ENCODE results near the gene KLK3.

KLK3 gene

DNA sequence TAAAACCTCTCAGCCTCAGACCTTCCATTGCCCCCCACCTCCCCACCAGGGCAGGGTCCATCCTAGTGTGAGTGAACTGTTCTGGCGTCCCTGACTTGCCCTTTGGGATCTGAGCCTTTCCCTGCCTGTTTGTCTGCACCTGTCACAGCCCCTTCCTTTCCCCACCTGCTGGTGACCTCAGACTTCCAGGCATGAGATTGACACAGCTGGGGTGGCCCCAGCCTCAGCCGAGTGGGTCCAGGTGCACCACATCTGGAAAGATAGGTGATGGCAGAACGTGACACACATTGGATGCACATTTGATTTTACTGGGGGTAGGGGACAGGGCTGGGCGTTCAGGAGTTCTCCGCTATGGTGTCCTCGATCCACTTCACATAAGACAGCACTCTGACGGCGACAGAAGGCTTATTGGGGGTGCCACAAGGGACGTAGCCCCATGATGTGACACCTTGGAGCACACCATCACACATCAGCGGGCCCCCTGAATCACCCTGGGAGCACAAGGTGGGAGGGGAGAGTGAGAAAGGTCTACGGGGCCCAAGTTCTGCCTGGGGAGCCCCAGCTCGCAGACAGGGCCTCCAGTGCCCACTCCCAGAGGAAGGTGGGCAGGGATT is 35.7 kb upstream of the KLK3 start:
- H3K27me3 ChIP-seq (ENCODE audit: low read length) = no peaks in the 10 kb centered on the region
- no peaks in the 10 kb centered on the region for H3K36me3 ChIP-seq (ENCODE audit: low read length)
- H3K9me2 ChIP-seq (replicated peaks; ENCODE audit: insufficient read depth, low read length) = no peaks in the 10 kb centered on the region
- no peaks in the 10 kb centered on the region for H3K9me3 ChIP-seq (ENCODE audit: insufficient read depth, low read length)
- no peaks in the 10 kb centered on the region for H3F3A ChIP-seq (ENCODE audit: insufficient read depth)
- no peaks in the 10 kb centered on the region for H4K20me1 ChIP-seq (ENCODE audit: low read depth, low read length)
- H3K4me3 ChIP-seq (ENCODE audit: insufficient read depth, low read length, poor library complexity, severe bottlenecking) = no peak overlapping the region
- H3K79me2 ChIP-seq (ENCODE audit: insufficient read depth, low read length) = no peaks in the 10 kb centered on the region
- no peak overlapping the region for H3K4me2 ChIP-seq (ENCODE audit: low read depth, low read length, poor library complexity, severe bottlenecking)
- no peak overlapping the region for H2AFZ ChIP-seq (ENCODE audit: low read depth, low read length, severe bottlenecking)
- TF ChIP-seq, protein P1, sequence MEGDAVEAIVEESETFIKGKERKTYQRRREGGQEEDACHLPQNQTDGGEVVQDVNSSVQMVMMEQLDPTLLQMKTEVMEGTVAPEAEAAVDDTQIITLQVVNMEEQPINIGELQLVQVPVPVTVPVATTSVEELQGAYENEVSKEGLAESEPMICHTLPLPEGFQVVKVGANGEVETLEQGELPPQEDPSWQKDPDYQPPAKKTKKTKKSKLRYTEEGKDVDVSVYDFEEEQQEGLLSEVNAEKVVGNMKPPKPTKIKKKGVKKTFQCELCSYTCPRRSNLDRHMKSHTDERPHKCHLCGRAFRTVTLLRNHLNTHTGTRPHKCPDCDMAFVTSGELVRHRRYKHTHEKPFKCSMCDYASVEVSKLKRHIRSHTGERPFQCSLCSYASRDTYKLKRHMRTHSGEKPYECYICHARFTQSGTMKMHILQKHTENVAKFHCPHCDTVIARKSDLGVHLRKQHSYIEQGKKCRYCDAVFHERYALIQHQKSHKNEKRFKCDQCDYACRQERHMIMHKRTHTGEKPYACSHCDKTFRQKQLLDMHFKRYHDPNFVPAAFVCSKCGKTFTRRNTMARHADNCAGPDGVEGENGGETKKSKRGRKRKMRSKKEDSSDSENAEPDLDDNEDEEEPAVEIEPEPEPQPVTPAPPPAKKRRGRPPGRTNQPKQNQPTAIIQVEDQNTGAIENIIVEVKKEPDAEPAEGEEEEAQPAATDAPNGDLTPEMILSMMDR (IDR thresholded peaks at IDR 0.05; ENCODE audit: insufficient read depth, low read length, poor library complexity, severe bottlenecking) = no peak
- no peak for TF ChIP-seq EZH2phosphoT487 (conservative IDR thresholded peaks at IDR 0.05; ENCODE audit: low read length)
- no peak overlapping the region for H3K27ac ChIP-seq (ENCODE audit: low read depth, low read length)
- H3K9ac ChIP-seq (ENCODE audit: low read length) = no peak overlapping the region

DNA sequence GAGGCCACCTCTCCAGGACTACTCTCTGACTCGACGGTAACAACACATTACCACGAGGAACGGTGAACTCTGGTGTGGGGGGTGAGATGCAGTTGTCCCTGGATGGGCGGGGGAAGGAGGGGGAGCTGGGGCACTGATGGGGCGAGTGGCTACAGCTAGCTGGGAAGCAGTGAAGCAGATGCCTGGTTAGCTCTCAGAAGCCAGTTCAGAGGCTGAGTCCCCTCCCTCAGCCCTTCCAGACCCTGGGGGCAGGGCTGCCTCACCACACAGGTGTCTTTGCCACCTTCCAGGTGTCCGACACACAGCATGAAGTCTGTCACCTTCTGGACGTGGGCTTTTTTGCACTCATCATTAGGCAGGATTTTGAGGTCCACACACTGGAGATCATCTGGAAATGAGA is 35.1 kb upstream of the KLK3 start:
- no peak for TF ChIP-seq EZH2phosphoT487 (conservative IDR thresholded peaks at IDR 0.05; ENCODE audit: low read length)
- TF ChIP-seq, protein P1 (IDR thresholded peaks at IDR 0.05; ENCODE audit: insufficient read depth, low read length, poor library complexity, severe bottlenecking) = no peak
- no peaks in the 10 kb centered on the region for H3K9me2 ChIP-seq (replicated peaks; ENCODE audit: insufficient read depth, low read length)
- H3K79me2 ChIP-seq (ENCODE audit: insufficient read depth, low read length) = no peaks in the 10 kb centered on the region
- no peak overlapping the region for H3K27ac ChIP-seq (ENCODE audit: low read depth, low read length)
- no peak overlapping the region for H3K9ac ChIP-seq (ENCODE audit: low read length)
- H3F3A ChIP-seq (ENCODE audit: insufficient read depth) = no peaks in the 10 kb centered on the region
- H3K4me3 ChIP-seq (ENCODE audit: insufficient read depth, low read length, poor library complexity, severe bottlenecking) = no peak overlapping the region
- no peak overlapping the region for H3K4me2 ChIP-seq (ENCODE audit: low read depth, low read length, poor library complexity, severe bottlenecking)
- H3K9me3 ChIP-seq (ENCODE audit: insufficient read depth, low read length) = no peaks in the 10 kb centered on the region
- H2AFZ ChIP-seq (ENCODE audit: low read depth, low read length, severe bottlenecking) = no peak overlapping the region
- H4K20me1 ChIP-seq (ENCODE audit: low read depth, low read length) = no peaks in the 10 kb centered on the region
- no peaks in the 10 kb centered on the region for H3K36me3 ChIP-seq (ENCODE audit: low read length)
- H3K27me3 ChIP-seq (ENCODE audit: low read length) = no peaks in the 10 kb centered on the region

DNA sequence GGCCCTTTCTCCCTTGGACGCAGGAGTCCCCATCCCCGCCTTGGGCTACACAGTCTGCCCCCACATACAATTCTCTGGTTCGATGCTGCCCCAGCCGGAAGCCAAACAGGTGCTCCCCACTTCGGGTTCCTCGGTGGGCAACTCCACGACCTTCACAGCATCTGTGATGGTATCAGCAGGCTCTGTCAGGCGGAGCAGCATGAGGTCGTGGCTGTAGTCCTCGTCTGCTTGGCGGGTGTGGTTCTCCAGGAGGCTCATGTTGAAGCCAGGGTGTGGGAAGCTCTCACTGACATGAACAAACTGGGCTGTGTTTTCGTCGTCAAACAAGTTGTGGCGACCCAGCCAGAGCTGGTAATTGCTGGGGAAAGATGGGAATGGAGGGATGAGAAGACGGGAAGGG is 34.6 kb upstream of the KLK3 start:
- no peak overlapping the region for H3K9ac ChIP-seq (ENCODE audit: low read length)
- no peaks in the 10 kb centered on the region for H3F3A ChIP-seq (ENCODE audit: insufficient read depth)
- no peak overlapping the region for H2AFZ ChIP-seq (ENCODE audit: low read depth, low read length, severe bottlenecking)
- H3K36me3 ChIP-seq (ENCODE audit: low read length) = no peaks in the 10 kb centered on the region
- no peak overlapping the region for H3K27ac ChIP-seq (ENCODE audit: low read depth, low read length)
- TF ChIP-seq EZH2phosphoT487 (conservative IDR thresholded peaks at IDR 0.05; ENCODE audit: low read length) = no peak
- no peak overlapping the region for H3K4me2 ChIP-seq (ENCODE audit: low read depth, low read length, poor library complexity, severe bottlenecking)
- no peaks in the 10 kb centered on the region for H3K9me2 ChIP-seq (replicated peaks; ENCODE audit: insufficient read depth, low read length)
- no peaks in the 10 kb centered on the region for H3K79me2 ChIP-seq (ENCODE audit: insufficient read depth, low read length)
- H3K9me3 ChIP-seq (ENCODE audit: insufficient read depth, low read length) = no peaks in the 10 kb centered on the region
- H3K4me3 ChIP-seq (ENCODE audit: insufficient read depth, low read length, poor library complexity, severe bottlenecking) = no peak overlapping the region
- H4K20me1 ChIP-seq (ENCODE audit: low read depth, low read length) = no peaks in the 10 kb centered on the region
- H3K27me3 ChIP-seq (ENCODE audit: low read length) = no peaks in the 10 kb centered on the region

DNA sequence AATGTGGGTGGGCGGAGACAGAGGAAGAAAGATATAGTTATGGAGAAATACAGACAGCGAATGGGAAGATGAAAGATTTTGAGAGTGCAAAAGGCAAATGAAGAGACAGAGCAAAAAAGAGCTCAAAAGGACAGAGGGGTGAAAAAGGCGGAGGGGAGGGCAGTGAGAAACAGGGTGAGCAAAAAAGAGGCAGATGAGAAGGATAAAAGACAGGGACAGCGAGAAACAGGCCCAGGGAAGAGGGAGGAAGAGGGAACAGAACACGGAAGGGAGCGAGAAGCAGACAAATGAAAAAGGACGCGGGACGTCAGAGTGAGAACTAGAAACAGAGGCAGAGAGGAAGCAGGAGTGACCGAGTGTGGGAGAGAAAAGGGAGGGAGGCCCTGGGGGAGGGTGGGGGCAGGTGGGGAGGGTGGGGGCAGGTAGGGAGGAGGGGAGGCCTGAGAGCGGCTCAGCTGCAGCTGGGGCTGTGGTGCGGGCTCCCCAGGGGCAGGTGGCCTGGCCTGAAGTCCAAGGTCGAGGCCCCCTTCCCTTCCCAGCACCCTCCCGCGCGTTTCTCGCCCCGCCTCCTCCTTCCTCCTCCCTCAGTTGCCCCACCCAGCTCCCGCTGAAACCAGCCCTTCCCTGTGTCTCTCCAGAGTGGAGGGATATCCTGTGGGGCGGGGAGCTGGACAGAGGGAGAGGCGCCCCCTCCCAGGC is 34.0 kb upstream of the KLK3 start:
- no peak overlapping the region for H3K4me2 ChIP-seq (ENCODE audit: low read depth, low read length, poor library complexity, severe bottlenecking)
- H3K36me3 ChIP-seq (ENCODE audit: low read length) = no peaks in the 10 kb centered on the region
- no peaks in the 10 kb centered on the region for H3K79me2 ChIP-seq (ENCODE audit: insufficient read depth, low read length)
- no peak for TF ChIP-seq EZH2phosphoT487 (conservative IDR thresholded peaks at IDR 0.05; ENCODE audit: low read length)
- TF ChIP-seq, protein P1 (IDR thresholded peaks at IDR 0.05; ENCODE audit: insufficient read depth, low read length, poor library complexity, severe bottlenecking) = no peak
- no peaks in the 10 kb centered on the region for H3K9me2 ChIP-seq (replicated peaks; ENCODE audit: insufficient read depth, low read length)
- no peak overlapping the region for H3K4me3 ChIP-seq (ENCODE audit: insufficient read depth, low read length, poor library complexity, severe bottlenecking)
- H4K20me1 ChIP-seq (ENCODE audit: low read depth, low read length) = no peaks in the 10 kb centered on the region
- H3K27ac ChIP-seq (ENCODE audit: low read depth, low read length) = no peak overlapping the region
- H2AFZ ChIP-seq (ENCODE audit: low read depth, low read length, severe bottlenecking) = no peak overlapping the region
- H3K9ac ChIP-seq (ENCODE audit: low read length) = no peak overlapping the region
- H3K9me3 ChIP-seq (ENCODE audit: insufficient read depth, low read length) = no peaks in the 10 kb centered on the region
- no peaks in the 10 kb centered on the region for H3K27me3 ChIP-seq (ENCODE audit: low read length)
- H3F3A ChIP-seq (ENCODE audit: insufficient read depth) = no peaks in the 10 kb centered on the region
